HG03520 (cell line): Measurements from ENCODE around the gene WDR45B.
"Not testable (repeated sequence)": the region's sequence is repeated elsewhere in the genome, so short reads cannot be mapped to it uniquely, and the experiment has no call there.

Experiments
- ATAC-seq: cut with Tn5 transposase; IDR thresholded peaks from one replicate; pipeline ENCODE4 v1.9.1; 2021; ENCODE audit warnings: mild to moderate bottlenecking, moderate library complexity; ENCODE audit not compliant: unreplicated experiment

Gene WDR45B

DNA sequence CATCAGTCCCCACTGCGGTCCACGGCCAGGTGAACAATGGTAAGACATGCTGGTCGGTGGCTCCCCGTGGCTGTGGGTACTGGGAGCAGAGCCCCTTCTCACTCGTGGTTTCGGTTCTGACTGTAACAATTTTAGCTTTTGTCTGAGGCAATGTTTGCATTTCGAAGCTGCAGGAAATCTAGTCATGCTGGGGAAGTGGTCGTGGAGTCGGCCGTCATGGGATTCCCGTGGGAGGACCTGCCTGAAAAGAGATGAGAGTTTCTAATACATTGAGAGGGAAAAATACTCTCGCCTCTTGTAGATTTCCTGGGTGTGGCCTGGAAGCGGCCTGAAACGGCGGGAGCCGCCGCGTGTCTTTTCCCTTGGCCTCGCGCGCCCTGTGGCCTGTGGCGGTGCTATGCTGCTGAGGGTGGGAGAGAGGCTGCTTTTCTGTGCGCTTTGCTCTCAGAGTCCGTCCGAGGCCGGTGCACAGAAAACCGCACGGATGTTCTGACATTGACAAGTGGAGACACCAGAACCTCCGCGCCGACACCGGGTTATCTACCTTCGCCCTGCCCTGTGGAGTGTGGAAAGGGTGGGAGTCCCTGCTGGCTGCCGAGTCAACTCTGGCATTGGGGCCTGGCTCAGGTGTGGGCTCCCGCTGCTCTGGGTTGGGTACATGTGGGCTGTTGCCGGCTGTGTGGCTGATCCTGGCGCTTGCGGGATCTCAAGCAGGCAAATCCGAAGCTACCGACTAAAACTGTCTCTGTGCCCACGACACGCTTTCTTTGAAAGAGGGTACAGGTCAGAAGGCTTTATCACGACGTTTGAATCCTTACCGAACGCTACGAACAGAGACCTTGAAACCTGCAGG, 60.8 kb downstream of the WDR45B start:
- ATAC-seq, result no peak

DNA sequence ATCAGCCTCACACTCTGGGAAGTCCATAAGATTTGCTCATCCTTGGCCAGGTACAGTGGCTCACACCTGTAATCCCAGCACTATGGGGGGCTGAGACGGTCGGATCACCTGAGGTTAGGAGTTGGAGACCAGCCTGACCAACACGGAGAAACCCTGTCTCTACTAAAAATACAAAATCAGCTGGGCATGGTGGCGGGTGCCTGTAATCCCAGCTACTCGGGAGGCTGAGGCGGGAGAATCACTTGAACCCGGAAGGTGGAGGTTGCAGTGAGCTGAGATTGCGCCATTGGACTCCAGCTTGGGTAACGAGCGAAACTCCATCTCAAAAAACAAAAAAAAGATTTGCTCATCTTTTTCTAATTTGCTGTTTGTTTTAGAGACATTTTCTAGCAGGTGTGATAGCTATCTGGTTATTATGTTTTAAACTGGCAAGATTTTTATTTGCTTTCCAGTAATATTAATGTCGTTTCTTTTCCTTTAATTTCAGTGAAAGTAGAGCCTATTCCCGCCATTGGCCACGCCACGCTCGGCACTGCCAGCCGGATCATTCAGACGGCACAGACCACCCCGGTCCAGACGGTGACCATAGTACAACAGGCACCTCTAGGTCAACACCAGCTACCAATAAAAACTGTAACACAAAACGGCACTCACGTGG, 61.5 kb downstream of the WDR45B start:
- ATAC-seq, result no peak

DNA sequence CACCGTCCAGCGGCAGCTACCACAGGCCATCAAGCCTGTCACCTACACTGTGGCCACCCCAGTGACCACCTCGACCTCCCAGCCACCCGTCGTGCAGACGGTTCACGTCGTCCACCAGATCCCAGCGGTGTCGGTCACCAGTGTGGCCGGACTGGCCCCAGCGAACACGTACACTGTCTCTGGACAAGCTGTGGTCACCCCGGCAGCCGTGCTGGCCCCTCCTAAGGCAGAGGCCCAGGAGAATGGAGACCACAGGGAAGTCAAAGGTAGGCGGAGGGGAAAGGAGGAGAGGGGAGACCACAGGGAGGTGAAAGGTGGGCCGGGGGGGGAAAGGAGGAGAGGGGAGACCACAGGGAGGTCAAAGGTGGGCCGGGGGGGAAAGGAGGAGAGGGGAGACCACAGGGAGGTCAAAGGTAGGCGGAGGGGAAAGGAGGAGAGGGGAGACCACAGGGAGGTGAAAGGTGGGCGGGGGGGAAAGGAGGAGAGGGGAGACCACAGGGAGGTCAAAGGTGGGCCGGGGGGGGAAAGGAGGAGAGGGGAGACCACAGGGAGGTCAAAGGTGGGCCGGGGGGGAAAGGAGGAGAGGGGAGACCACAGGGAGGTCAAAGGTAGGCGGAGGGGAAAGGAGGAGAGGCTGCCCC, 62.2 kb downstream of the WDR45B start:
- not testable (repeated sequence) for ATAC-seq

DNA sequence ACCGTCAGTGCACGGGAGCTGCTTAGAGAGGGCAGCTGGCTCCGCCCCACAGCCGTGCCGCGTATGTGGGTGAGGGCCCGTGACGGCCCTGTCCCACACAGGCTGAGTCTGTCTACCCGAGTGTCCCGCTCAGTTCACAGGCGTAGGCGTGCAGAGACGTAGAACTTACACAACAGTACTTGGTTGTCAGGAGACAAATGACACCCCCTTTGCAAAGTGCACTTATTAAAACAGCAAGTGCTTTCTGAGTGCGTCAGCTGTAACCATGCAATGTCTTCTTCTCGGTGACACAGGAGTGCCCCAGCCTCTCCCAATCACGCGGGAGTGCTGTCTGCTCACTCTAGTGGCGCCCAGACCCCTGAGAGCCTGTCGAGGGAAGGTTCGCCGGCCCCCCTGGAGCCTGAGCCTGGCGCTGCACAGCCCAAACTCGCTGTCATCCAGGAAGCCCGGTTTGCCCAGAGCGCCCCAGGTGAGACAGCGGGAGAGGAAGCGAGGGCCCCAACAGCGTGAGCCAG, 64.5 kb downstream of the WDR45B start:
- ATAC-seq, result no peak

DNA sequence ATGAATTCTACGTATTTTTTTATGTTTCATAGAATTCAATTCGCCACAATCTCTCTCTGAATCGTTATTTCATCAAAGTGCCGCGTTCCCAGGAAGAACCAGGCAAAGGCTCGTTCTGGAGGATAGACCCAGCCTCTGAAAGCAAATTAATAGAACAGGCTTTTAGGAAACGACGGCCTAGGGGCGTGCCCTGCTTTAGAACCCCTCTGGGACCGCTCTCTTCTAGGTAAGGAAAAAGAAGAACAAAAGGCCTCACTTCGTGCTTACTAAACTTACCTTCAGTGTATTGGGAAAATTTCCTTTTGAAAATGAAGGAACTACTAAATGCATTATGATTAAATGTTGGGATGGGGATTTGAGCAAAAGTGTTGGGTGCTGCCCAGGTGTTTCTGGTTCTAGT, 65.5 kb downstream of the WDR45B start:
- no peak for ATAC-seq

DNA sequence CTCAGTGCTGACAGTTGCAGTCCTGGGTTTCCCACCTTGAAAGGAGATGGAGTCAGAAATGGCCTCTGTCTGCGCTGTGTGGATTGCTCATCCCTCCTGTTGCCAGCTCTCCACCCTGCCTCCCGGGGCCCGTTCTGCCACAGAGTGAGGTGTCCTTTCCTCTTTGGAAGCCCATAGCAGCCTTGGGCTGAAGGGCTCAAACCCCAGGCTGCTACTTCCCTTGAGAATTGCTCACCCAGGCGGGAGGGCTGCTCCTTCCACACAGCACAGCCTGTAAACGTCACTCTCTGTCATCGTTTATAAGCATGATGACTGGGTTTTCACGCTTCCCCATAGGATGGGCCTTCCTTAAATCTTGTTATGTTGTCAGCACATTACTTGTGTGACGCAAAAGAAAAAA, 66.0 kb downstream of the WDR45B start:
- no peak for ATAC-seq

DNA sequence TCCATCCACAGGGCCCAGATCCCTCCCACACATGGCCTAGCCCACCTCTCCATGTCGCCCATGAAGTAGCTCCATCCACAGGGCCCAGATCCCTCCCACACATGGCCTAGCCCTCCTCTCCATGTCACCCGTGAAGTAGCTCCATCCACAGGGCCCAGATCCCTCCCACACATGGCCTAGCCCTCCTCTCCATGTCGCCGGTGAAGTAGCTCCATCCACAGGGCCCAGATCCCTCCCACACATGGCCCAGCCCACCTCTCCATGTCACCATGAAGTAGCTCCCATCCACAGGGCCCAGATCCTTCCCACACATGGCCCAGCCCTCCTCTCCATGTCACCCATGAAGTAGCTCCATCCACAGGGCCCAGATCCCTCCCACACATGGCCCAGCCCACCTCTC, 68.3 kb downstream of the WDR45B start:
- not testable (repeated sequence) for ATAC-seq

DNA sequence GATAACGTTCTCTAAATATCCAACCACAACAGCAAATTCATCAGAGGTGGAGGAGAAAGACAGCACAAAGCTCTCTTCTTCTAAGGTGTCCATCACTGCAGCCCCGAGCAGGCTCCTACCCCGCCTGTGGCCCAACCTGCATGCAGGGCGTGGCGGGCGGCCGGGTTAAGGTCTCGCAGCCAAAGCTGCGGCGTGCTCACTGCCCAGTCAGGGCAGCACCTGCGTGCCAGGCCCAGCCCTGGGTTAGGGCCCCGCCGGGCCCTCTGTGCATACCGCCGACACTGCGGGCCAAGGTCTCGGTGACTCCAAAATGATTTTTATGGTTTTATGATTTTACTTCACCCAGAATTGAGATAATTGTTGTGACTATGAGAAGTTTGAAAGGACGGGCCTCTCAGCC, 70.9 kb downstream of the WDR45B start:
- ATAC-seq, result no peak

DNA sequence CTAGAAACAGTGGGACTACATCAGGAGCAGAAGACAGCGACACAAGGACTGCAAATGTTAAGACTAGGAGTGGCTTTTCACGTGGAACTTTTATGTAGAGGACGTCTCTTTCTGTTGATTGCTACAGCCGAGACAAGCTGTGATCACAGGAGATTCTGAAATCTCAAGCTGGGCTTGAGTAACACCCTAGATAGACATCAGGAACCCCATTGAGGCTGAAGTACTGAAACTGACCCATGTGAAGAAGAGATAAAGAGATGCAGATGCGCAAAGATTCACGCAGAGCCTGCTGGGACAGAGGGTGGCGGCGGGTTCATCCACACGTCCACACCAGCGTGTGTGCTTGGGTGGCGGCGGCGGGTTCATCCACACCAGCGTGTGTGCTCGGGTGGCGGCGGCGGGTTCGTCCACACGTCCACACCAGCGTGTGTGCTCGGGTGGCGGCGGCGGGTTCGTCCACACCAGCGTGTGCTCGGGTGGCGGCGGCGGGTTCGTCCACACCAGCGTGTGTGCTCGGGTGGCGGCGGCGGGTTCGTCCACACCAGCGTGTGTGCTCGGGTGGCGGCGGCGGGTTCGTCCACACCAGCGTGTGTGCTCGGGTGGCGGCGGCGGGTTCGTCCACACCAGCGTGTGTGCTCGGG, 72.5 kb downstream of the WDR45B start:
- ATAC-seq, result not testable (repeated sequence)

DNA sequence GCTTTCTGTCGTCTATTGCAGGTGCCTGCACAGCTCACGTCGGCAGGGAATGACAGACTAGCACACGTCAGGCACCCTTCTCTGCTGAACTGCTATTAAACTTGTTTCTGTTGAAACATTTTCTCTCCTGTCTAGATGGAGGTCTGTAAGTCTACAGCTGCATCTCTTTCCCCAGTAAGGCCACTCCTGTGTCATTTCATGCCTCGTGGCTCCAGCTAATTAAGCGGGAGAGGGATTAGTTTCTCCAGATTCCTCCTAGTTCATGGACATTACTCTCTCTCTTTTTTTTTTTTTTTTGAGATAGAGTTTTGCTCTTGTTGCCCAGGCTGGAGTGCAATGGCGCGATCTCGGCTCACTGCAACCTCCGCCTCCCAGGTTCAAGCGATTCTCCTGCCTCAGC, 74.2 kb downstream of the WDR45B start:
- no peak for ATAC-seq

DNA sequence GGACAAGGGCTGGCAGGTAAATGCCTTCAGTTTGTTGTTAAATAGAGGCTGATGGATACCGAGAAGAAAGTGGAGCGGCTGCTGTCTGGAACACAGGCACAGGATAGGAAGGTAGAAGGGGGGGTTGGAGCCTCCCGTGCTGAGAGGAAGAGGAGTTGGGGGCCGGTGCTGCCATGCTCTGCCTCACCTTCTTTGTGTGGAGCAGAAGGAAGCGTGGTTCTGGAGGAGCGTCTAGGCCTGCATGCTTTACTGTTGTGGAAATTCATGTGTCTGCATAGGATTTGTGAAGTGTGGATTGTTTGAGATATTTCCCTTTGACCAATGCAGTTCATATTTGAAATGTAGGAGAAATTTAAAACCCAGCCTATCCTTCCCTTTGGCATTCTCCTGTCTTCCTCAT, 76.4 kb downstream of the WDR45B start:
- ATAC-seq, result no peak

DNA sequence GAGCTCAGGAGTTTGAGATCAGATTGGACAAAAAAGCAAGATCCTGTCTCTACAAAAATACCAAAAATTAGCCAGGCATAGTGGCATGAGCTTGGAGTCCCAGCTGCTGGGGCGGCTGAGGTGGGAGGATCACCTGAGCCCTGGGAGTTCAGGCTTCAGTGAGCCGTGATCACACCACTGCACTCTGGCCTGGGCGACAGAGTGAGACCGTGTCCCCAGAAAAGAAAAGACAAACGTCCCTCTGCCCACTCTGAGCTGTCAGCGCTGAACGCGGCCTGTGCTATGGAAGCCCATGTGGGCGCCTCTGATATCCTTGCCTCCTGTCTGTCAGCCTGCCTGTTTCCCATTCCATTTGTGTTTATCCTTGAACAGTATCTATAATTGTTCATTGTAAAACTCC, 78.0 kb downstream of the WDR45B start:
- no peak for ATAC-seq

DNA sequence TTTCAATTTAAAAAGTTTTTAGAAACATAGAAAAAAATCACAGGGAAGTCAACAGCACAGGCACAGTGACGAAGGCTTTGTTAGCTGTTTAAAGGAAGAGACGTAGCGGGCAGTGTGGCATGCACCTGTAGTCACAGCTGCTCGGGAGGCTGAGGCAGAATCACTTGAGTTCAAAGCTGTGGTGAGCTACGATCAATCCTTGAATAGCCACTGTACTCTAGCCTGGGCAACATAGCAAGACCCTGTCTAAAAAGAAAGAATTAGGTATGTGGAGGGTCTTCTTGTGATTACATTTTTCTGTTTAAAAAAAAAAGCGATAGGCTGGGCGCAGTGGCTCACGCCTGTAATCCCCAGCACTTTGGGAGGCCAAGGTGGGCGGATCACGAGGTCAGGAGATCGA, 78.6 kb downstream of the WDR45B start:
- no peak for ATAC-seq

DNA sequence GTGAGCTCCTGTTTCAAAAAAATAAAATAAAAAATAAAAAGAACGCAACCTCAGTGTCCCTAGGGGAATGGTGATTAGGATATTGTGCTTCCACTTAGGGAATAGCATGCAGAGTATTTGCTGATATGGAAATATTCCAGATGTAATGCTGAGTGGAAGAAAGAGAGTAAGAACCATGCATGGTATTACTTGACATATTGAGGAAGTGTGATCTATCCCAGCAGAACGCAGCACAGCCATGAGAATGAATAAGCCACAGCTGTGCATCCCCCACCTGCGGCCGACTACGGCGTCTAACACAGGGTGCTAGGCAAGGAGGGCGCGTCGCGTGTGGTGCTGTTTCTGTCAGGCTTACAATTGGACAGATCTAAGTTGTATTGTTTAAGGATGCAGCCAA, 79.2 kb downstream of the WDR45B start:
- ATAC-seq, result no peak

DNA sequence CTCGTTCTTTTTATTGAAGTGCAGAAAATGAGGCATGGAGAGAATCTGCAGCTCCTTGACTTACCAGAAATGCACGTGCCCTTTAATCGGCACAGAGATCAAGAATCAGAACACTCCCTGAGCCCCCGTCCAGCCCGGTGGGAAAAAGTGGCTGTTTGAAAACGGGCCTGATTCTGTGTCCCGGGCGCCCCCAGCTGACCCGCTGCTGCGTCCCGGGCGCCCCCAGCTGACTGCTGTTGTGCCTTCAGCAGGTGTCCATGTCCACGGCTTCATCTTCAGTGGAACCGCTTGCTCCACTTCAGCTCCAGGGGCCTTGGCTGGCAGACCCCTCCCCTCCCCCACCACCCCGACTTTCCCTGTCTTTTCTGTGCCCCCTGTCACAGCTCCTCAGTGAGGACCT, 81.0 kb downstream of the WDR45B start:
- no peak for ATAC-seq

DNA sequence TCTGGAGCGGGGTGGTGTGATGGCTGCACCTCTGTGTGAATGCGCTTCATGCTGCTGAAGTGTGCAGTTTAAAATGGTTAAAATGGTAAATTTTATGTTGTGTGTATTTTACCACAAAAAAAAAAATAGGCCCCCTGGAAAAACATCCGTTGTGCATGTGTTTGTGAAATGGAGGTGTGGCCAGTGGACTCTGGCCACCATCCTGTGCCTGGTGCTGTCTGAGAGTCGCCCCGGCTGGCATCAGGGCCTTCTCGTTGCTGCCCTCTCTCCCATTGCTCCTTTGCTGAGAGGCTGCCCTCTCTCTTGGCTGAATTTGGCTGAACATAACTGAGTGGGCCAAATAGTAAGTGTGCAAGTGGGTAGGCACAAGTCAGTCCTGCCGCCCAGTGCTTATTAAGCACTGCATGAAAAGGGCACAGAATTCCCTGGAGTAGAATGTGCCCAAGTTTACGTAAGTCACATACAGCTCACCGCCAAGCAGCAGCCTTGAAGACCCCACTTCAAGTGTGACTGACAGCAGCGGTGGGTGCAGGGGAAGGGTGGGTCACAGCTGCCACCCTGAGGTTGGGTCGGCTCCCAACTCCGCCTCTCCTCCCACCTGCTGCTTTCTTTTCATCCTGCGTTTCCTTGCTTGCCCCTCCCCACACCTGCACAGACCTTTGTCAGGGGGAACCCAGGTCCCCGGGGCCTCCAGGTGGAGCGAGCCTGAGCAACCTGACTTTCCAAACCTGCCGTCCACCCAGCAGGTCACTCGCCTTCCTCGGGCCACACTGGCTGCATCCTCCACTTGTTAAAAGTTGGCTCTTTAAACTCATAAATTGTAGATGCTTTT, 81.9 kb downstream of the WDR45B start:
- ATAC-seq, result no peak

DNA sequence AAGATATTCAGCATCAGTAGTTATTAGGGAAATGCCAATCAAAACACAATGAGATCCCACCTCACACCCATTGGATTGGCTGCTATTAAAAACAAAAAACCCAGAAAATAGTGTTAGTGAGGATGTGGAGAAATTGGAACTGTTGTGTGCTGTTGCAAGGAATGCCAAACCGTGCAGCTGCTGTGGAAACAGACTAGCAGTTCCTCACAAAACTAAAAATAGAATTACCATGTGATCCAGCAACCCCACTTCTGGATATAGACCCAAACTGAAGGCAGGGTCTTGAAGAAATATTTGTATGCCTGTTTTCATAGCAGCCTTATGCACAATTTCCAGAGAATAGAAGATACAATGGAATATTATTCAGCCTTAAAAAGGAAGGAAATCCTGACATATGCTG, 82.7 kb downstream of the WDR45B start:
- no peak for ATAC-seq
